ENCODE measurements around the gene GRB2.
A peak's percentile ranks its signal among the peaks of the same experiment; 100 is the strongest.

GRB2 gene

GRCh38 chr17:75365009-75365930, 40.2 kb downstream of the GRB2 start:
- no peaks in the 10 kb centered on the region for H3K9me3 ChIP-seq
- no peak overlapping the region for H3K4me3 ChIP-seq (ENCODE audit: low read depth in 1 of 2, low read length in 1 of 2)
- H3K27me3 ChIP-seq, result no peaks in the 10 kb centered on the region
- TF ChIP-seq, protein P1, sequence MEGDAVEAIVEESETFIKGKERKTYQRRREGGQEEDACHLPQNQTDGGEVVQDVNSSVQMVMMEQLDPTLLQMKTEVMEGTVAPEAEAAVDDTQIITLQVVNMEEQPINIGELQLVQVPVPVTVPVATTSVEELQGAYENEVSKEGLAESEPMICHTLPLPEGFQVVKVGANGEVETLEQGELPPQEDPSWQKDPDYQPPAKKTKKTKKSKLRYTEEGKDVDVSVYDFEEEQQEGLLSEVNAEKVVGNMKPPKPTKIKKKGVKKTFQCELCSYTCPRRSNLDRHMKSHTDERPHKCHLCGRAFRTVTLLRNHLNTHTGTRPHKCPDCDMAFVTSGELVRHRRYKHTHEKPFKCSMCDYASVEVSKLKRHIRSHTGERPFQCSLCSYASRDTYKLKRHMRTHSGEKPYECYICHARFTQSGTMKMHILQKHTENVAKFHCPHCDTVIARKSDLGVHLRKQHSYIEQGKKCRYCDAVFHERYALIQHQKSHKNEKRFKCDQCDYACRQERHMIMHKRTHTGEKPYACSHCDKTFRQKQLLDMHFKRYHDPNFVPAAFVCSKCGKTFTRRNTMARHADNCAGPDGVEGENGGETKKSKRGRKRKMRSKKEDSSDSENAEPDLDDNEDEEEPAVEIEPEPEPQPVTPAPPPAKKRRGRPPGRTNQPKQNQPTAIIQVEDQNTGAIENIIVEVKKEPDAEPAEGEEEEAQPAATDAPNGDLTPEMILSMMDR (IDR thresholded peaks at IDR 0.05), result no peak
- H3K4me1 ChIP-seq (ENCODE audit: control insufficient read depth in 1 of 2, insufficient read depth in 1 of 2, low read depth in 1 of 2, low read length in 1 of 2), result peaks cover 37 to 46% of the 10 kb centered on the region in 2 experiments
- no peaks in the 10 kb centered on the region for H3K36me3 ChIP-seq
- H3K27ac ChIP-seq, result peak overlapping the region; percentile 34

DNA sequence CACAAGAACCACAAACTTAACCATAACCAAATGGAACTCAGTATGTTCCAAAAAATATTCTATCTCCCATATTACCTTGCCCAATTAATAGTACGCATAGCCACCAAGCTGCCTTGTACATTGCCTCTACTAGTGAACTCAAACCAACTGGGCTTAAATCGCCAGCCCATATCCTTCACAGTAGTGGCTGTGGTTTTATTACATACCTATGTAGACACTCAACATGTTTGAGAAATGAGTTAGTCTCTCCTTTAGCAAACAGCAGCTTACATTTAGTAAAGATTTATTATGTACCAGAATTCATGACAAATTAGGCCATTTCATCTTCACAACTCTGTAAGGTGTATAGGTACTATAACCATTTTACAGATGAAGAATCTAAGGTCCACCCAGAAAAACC, 41.4 kb downstream of the GRB2 start:
- H3K4me3 ChIP-seq (ENCODE audit: low read depth in 1 of 2, low read length in 1 of 2), result no peak overlapping the region
- H3K27ac ChIP-seq, result peak overlapping the region; percentile 34
- peaks cover 39 to 52% of the 10 kb centered on the region in 2 experiments for H3K4me1 ChIP-seq (ENCODE audit: control insufficient read depth in 1 of 2, insufficient read depth in 1 of 2, low read depth in 1 of 2, low read length in 1 of 2)
- no peaks in the 10 kb centered on the region for H3K27me3 ChIP-seq
- H3K36me3 ChIP-seq, result no peaks in the 10 kb centered on the region
- H3K9me3 ChIP-seq, result no peaks in the 10 kb centered on the region
- TF ChIP-seq, protein P1 (IDR thresholded peaks at IDR 0.05), result no peak

DNA sequence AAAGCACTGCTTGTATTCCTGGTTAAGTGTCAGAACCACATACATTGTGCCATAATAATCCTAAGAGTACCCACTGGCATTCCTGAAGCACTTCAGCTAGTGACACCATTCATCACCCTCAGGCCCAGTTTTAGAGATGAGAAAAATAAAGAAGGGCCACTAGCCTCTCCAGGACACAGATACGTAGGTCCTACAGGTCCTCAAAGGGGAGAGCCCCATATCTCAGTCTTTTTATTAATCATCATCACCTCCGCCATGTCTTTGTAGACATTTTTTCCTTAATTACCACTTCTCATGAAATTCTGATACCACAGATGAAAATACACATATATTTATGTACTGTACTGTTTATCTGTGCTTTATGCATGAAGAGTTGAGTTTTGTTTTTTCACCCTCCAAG, 43.5 kb downstream of the GRB2 start:
- Histone ChIP-seq H3K4me3 (ENCODE audit: low read depth in 1 of 2, low read length in 1 of 2) (no peak overlapping the region), H3K27ac (peak overlapping the region; percentile 57), H3K36me3 (no peaks in the 10 kb centered on the region), H3K4me1 (ENCODE audit: control insufficient read depth in 1 of 2, insufficient read depth in 1 of 2, low read depth in 1 of 2, low read length in 1 of 2) (peaks cover 36 to 50% of the 10 kb centered on the region in 2 experiments), H3K27me3 (no peaks in the 10 kb centered on the region), H3K9me3 (no peaks in the 10 kb centered on the region)
- TF ChIP-seq, protein P1 (IDR thresholded peaks at IDR 0.05), result no peak

- Histone ChIP-seq H3K9me3 (no peaks in the 10 kb centered on the region), H3K27ac (peak overlapping the region; percentile 53), H3K4me3 (ENCODE audit: low read depth in 1 of 2, low read length in 1 of 2) (no peak overlapping the region), H3K27me3 (no peaks in the 10 kb centered on the region), H3K4me1 (ENCODE audit: control insufficient read depth in 1 of 2, insufficient read depth in 1 of 2, low read depth in 1 of 2, low read length in 1 of 2) (peaks cover 43 to 57% of the 10 kb centered on the region in 2 experiments), H3K36me3 (no peaks in the 10 kb centered on the region)
- TF ChIP-seq, protein P1 (IDR thresholded peaks at IDR 0.05), result no peak
Observed at GRCh38 chr17:75361344-75361743, 44.1 kb downstream of the GRB2 start.

DNA sequence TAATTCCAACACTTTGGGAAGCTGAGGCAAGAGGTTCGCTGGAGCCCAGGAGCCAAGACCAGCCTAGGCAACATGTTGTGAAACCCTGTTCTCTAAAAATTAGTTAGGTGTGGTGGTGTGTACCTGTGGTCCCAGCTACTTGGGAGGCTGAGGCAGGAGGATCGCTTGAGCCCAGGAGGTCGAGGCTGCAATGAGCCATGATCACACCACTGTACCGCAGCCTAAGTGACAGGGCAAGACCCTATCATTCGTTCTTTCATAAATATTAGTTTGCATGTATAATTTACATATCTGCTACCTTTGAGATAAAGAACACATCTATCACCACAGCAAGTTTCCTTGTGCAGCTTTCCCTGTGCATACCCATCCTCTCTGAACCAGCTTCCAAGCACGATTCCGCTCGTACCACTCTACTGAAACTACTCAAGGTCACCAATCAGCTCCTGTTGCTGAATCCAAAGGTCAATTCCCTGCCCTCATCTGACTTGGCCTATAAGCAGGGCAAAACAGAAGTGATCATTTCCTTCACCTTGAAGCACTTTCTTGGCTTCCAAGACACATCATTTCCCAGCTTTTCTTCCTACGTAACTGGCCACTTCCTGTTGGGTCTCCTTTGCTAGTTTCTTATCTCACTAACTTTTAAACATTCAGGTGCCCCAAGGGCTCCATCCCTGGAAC, 49.1 kb downstream of the GRB2 start:
- Histone ChIP-seq H3K27ac (peak overlapping the region; percentile 38), H3K36me3 (no peaks in the 10 kb centered on the region), H3K4me3 (ENCODE audit: low read depth in 1 of 2, low read length in 1 of 2) (no peak overlapping the region), H3K9me3 (no peaks in the 10 kb centered on the region), H3K27me3 (no peaks in the 10 kb centered on the region), H3K4me1 (ENCODE audit: control insufficient read depth in 1 of 2, insufficient read depth in 1 of 2, low read depth in 1 of 2, low read length in 1 of 2) (peaks cover 38 to 44% of the 10 kb centered on the region in 2 experiments)
- TF ChIP-seq, protein P1 (IDR thresholded peaks at IDR 0.05), result no peak

Measured in neutrophil (primary cell).